GM21737 (cell line): ENCODE results near the gene DHRS7B.
"Not testable (repeated sequence)": the region's sequence is repeated elsewhere in the genome, so short reads cannot be mapped to it uniquely, and the experiment has no call there.

Experiments
- ATAC-seq: cut with Tn5 transposase; IDR thresholded peaks from one replicate; pipeline ENCODE4 v1.9.1; 2021; ENCODE audit warnings: mild to moderate bottlenecking, moderate library complexity; ENCODE audit not compliant: unreplicated experiment

The DHRS7B gene

GRCh38 chr17:21176773-21177395, 50.1 kb downstream of the DHRS7B start:
- no peak for ATAC-seq

GRCh38 chr17:21177401-21177800, 50.6 kb downstream of the DHRS7B start:
- ATAC-seq = no peak

- ATAC-seq = no peak
Measured at GRCh38 chr17:21177854-21178600, 51.3 kb downstream of the DHRS7B start.

GRCh38 chr17:21183468-21183867, 56.7 kb downstream of the DHRS7B start:
- ATAC-seq = no peak

GRCh38 chr17:21184570-21184969, 57.8 kb downstream of the DHRS7B start:
- ATAC-seq = no peak

GRCh38 chr17:21185061-21185460, 58.3 kb downstream of the DHRS7B start:
- no peak for ATAC-seq

- no peak for ATAC-seq
Measured at GRCh38 chr17:21186399-21187187, 59.8 kb downstream of the DHRS7B start.

- ATAC-seq = no peak
Measured at GRCh38 chr17:21189361-21189760, 62.6 kb downstream of the DHRS7B start.

GRCh38 chr17:21190078-21190477, 63.3 kb downstream of the DHRS7B start:
- ATAC-seq = no peak

- ATAC-seq = no peak
Measured at GRCh38 chr17:21191698-21192097, 64.9 kb downstream of the DHRS7B start.

GRCh38 chr17:21192414-21192813, 65.7 kb downstream of the DHRS7B start:
- not testable (repeated sequence) for ATAC-seq

- ATAC-seq = no peak
Measured at GRCh38 chr17:21193031-21193430, 66.3 kb downstream of the DHRS7B start.

- no peak for ATAC-seq
Measured at GRCh38 chr17:21194226-21194625, 67.5 kb downstream of the DHRS7B start.

GRCh38 chr17:21194703-21195102, 67.9 kb downstream of the DHRS7B start:
- no peak for ATAC-seq

GRCh38 chr17:21196126-21196525, 69.4 kb downstream of the DHRS7B start:
- no peak for ATAC-seq

GRCh38 chr17:21198411-21198810, 71.6 kb downstream of the DHRS7B start:
- no peak for ATAC-seq

GRCh38 chr17:21199311-21199710, 72.5 kb downstream of the DHRS7B start:
- no peak for ATAC-seq

- ATAC-seq = no peak
Measured at GRCh38 chr17:21199856-21200255, 73.1 kb downstream of the DHRS7B start.

- ATAC-seq = no peak
Measured at GRCh38 chr17:21200590-21201297, 74.0 kb downstream of the DHRS7B start.

- ATAC-seq = no peak
Measured at GRCh38 chr17:21201298-21201595, 74.5 kb downstream of the DHRS7B start.

GRCh38 chr17:21201874-21202273, 75.1 kb downstream of the DHRS7B start:
- no peak for ATAC-seq
